NB4 (cell line): ENCODE results near the gene BRCC3.

Experiments used
- CTCF ChIP-seq: IDR thresholded peaks from one replicate; pipeline ENCODE4 v1.5.1; 2012; ENCODE audit warnings: low read depth, low read length
- POLR2A ChIP-seq: IDR thresholded peaks from 2 replicates; pipeline ENCODE4 v1.6.1; 2011; ENCODE audit warnings: mild to moderate bottlenecking; ENCODE audit not compliant: insufficient read length; ENCODE audit errors: extremely low read depth

GRCh38 chrX:155022585-155022984 is 48.7 kb upstream of the BRCC3 start, which contains the start of gene F8:
- TF ChIP-seq POLR2A, result no peak
- no peak for TF ChIP-seq CTCF
